Thyroid gland (tissue), 4 donors: ENCODE data around the gene SVIL. TPM values are rescaled to one million over a fixed set of nuclear protein-coding genes. Genes with fewer than 3 reads are reported as not detected.
A peak's percentile ranks its signal among the peaks of the same experiment; 100 is the strongest.
"Not testable (repeated sequence)": the region's sequence is repeated elsewhere in the genome, so short reads cannot be mapped to it uniquely, and the experiment has no call there.

Experiments
- DNase-seq, 2 donors: peaks; one replicate each; pipeline ENCODE4 v3.0.0-alpha.2; 2019
- H3K27ac ChIP-seq, 3 donors: fragments of 200-600 bp; sonication (generic); 1 replicate in 2 of 3; 2 replicates in 1 of 3; pipeline ENCODE4 v1.5.1; 2016 to 2019; ENCODE audit warnings: mild to moderate bottlenecking in 1 of 3, moderate library complexity in 1 of 3
- H3K27me3 ChIP-seq: fragments of 200-600 bp; sonication (generic); one replicate; pipeline ENCODE4 v1.5.1; 2019
- H3K36me3 ChIP-seq, 2 donors: fragments of 200-600 bp; sonication (generic); one replicate each; pipeline ENCODE4 v1.5.1; 2016 to 2019
- H3K4me1 ChIP-seq, 2 donors: fragments of 200-600 bp; sonication (generic); one replicate each; pipeline ENCODE4 v1.5.1; 2017 to 2019
- H3K4me3 ChIP-seq, 3 donors: fragments of 200-600 bp; sonication (generic); replicated peaks in 1 of 3; 1 replicate in 2 of 3; 2 replicates in 1 of 3; pipeline ENCODE4 v1.5.1; 2016; ENCODE audit warnings: mild to moderate bottlenecking in 1 of 3
- H3K9me3 ChIP-seq: fragments of 200-600 bp; sonication (generic); one replicate; pipeline ENCODE4 v1.5.1; 2017
- POLR2A ChIP-seq, 2 donors: fragments of 450-650 bp; IDR thresholded peaks; one replicate each; pipeline ENCODE4 v1.6.1; 2017; ENCODE audit warnings: antibody characterized with exemption in 2 of 2, mild to moderate bottlenecking in 2 of 2, moderate library complexity in 1 of 2
- WGBS, 2 donors: methylation state at CpG; one replicate each; pipeline ENCODE4 v1.1.5; 2017; 5-methylcytosine and 5-hydroxymethylcytosine counted together
- intact Hi-C: fragments of 100-400 bp; cut with DNase I; formaldehyde crosslinking; loops from one replicate; pipeline ENCODE4 v1.15.1; 2023
- total RNA-seq, 4 donors: library from RNA; depleted of rRNA; stranded (reverse); fragments of >200 nt; gene quantifications; one replicate each; pipeline ENCODE4 v1.2.3, GENCODE V29; 2016
- TF ChIP-seq, protein P1 (sequence below), 6 experiments: fragments of 200-600 bp in 3 of 6; fragments of 450-650 bp in 3 of 6; sonication (generic) in 3 of 6; IDR thresholded peaks; one replicate each; pipeline ENCODE4 v1.5.1; 2016 to 2019; ENCODE audit warnings: antibody characterized with exemption in 6 of 6, mild to moderate bottlenecking in 2 of 6, inconsistent platforms in 1 of 6, moderate library complexity in 1 of 6

SVIL gene
- total RNA-seq, 4 donors from 2014 or later = 59.9 to 211 (median 134) TPM

DNA sequence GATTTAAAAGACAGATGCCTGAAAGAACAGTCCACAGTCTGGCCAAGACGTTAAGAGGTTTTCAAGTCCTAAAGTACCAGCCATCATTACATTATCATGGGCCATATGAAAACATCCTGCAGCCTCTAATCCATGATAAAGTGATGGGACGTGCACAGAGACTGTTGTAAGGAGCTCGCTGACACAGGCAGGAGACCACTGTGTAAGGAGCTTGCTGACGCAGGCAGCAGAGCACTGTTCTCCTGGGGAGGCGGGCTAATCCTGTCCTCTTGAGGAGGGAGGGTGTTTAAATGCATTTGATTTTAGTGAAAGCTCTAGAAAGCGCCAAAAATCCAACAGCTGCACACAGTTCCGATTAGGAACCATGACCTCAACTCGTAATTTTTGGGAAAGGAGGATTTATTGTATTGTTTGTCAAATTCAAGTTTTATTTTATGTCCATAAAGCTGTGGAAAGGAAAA, 16.9 kb downstream of the SVIL start:
- 54 to 62% methylated on average over 8 of the region's 8 CpGs for WGBS, 2 donors
- no peak overlapping the region for H3K4me3 ChIP-seq
- H3K27me3 ChIP-seq = no peaks in the 10 kb centered on the region
- H3K27ac ChIP-seq = peak overlapping the region; percentile 75 to 88 (median 86)
- intact Hi-C loops = no loop called here
- TF ChIP-seq, protein P1, sequence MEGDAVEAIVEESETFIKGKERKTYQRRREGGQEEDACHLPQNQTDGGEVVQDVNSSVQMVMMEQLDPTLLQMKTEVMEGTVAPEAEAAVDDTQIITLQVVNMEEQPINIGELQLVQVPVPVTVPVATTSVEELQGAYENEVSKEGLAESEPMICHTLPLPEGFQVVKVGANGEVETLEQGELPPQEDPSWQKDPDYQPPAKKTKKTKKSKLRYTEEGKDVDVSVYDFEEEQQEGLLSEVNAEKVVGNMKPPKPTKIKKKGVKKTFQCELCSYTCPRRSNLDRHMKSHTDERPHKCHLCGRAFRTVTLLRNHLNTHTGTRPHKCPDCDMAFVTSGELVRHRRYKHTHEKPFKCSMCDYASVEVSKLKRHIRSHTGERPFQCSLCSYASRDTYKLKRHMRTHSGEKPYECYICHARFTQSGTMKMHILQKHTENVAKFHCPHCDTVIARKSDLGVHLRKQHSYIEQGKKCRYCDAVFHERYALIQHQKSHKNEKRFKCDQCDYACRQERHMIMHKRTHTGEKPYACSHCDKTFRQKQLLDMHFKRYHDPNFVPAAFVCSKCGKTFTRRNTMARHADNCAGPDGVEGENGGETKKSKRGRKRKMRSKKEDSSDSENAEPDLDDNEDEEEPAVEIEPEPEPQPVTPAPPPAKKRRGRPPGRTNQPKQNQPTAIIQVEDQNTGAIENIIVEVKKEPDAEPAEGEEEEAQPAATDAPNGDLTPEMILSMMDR (IDR thresholded peaks at IDR 0.05) = no peak
- no peak for TF ChIP-seq POLR2A (IDR thresholded peaks at IDR 0.05)
- DNase-seq = no peak
- H3K4me1 ChIP-seq = peaks cover 32 to 47% of the 10 kb centered on the region in 2 donors
- no peaks in the 10 kb centered on the region for H3K36me3 ChIP-seq
- no peaks in the 10 kb centered on the region for H3K9me3 ChIP-seq

DNA sequence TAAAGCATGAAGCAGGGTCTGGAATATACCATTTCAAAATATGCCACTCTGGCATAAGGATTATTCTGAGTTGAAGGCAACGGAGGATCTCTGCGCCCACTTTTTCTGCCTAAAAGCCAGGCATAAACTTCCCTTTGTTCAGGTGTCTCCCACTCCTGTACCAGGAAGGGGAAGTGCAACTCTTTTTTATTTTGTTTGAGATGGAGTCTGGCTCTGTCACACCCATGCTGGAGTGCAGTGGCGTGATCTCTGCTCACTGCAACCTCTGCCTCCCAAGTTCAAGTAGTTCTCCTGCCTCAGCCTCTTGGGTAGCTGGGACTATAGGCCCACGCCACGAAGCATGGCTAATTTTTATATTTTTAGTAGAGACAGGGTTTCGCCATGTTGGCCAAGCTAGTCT, 18.2 kb downstream of the SVIL start:
- Histone ChIP-seq H3K4me3 (no peak overlapping the region), H3K27me3 (no peaks in the 10 kb centered on the region), H3K4me1 (peaks cover 44 to 50% of the 10 kb centered on the region in 2 donors), H3K27ac (no peak overlapping the region), H3K9me3 (no peaks in the 10 kb centered on the region), H3K36me3 (no peaks in the 10 kb centered on the region)
- intact Hi-C loops = no loop called here
- WGBS, 2 donors = 96 to 99% methylated on average over 6 of the region's 6 CpGs
- no peak for DNase-seq
- TF ChIP-seq, protein P1 (IDR thresholded peaks at IDR 0.05) = no peak
- TF ChIP-seq POLR2A (IDR thresholded peaks at IDR 0.05) = no peak

DNA sequence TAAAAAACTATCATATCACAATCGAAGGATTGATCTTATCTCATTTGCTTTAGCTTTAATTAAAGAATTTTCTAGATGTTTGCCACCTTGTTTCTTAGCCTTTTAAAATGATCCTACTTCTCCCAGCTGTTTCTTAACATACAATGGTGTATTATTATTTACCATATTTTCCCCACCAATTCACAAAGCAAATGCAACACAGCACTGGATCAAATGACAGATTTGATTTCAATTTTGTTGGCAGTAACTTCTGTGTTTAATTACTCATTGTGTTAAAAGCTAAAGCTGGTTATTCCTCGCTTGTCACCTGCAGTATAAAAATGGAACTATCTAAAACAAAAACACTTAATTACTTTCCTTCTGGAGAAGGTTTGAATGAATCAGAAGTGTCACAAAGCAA, 19.6 kb downstream of the SVIL start:
- H3K4me3 ChIP-seq = no peak overlapping the region
- no peaks in the 10 kb centered on the region for H3K36me3 ChIP-seq
- no peak overlapping the region for H3K27ac ChIP-seq
- H3K4me1 ChIP-seq = peaks cover 46 to 49% of the 10 kb centered on the region in 2 donors
- no peak for DNase-seq
- WGBS, 2 donors = 84 to 86% methylated on average over 2 of the region's 2 CpGs
- intact Hi-C loops = no loop called here
- TF ChIP-seq, protein P1 (IDR thresholded peaks at IDR 0.05) = no peak
- no peak for TF ChIP-seq POLR2A (IDR thresholded peaks at IDR 0.05)
- no peaks in the 10 kb centered on the region for H3K9me3 ChIP-seq
- no peaks in the 10 kb centered on the region for H3K27me3 ChIP-seq

GRCh38 chr10:29614289-29614688, 20.5 kb downstream of the SVIL start:
- H3K4me1 ChIP-seq = peaks cover 46 to 50% of the 10 kb centered on the region in 2 donors
- H3K27me3 ChIP-seq, H3K36me3 ChIP-seq, H3K9me3 ChIP-seq, H3K27ac ChIP-seq, DNase-seq, intact Hi-C loops, H3K4me3 ChIP-seq: not testable (repeated sequence)
- 93 to 94% methylated on average over 1 of the region's 1 CpG for WGBS, 2 donors

DNA sequence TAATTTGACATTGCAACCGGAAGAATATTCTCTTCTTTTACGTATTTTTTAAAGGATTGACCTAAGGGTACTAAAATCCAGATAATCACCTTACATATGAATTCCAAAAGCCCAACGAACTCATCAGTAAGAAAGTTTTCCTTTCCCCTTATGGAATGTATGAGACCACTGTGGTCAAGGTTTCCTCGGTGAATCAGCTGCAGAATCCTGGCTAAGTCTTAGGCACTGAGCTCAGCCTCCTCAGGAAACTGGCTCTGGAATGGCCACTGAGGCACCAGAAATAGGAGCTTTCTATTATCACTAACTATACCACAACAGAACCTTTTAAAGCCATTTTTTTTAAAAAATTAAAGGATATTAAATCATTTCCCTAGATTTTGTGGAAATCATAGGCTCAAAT, 21.0 kb downstream of the SVIL start:
- Histone ChIP-seq H3K4me1 (peaks cover 41 to 46% of the 10 kb centered on the region in 2 donors), H3K9me3 (no peaks in the 10 kb centered on the region), H3K27me3 (no peaks in the 10 kb centered on the region), H3K4me3 (no peak overlapping the region), H3K36me3 (no peaks in the 10 kb centered on the region), H3K27ac (no peak overlapping the region)
- 92 to 96% methylated on average over 4 of the region's 4 CpGs for WGBS, 2 donors
- no peak for DNase-seq
- intact Hi-C loops = no loop called here
- TF ChIP-seq, protein P1 (IDR thresholded peaks at IDR 0.05) = no peak
- no peak for TF ChIP-seq POLR2A (IDR thresholded peaks at IDR 0.05)

DNA sequence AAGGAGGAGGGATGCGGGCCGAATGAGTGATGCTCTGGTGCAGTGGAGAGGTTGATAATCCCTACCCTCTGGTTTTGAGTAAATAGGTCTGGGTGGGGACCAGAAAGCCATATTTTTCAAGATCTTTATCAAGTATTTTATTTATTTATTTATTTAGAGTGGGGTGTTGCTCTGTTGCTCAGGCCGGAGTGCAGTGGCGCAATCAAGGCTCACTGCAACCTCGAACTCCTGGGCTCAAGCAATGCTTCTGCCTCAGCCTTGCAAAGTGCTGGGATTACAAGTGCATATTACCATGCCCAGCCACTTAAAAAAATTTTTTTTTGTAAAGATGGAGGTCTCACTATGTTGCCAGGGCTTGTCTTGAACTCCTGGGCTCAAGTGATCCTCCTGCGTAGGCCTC, 21.6 kb downstream of the SVIL start:
- no peaks in the 10 kb centered on the region for H3K9me3 ChIP-seq
- H3K4me3 ChIP-seq = no peak overlapping the region
- no peak overlapping the region for H3K27ac ChIP-seq
- no peaks in the 10 kb centered on the region for H3K27me3 ChIP-seq
- intact Hi-C loops = no loop called here
- 94 to 97% methylated on average over 6 of the region's 6 CpGs for WGBS, 2 donors
- H3K4me1 ChIP-seq = peaks cover 35 to 42% of the 10 kb centered on the region in 2 donors
- DNase-seq = no peak
- TF ChIP-seq, protein P1 (IDR thresholded peaks at IDR 0.05) = no peak
- no peak for TF ChIP-seq POLR2A (IDR thresholded peaks at IDR 0.05)
- H3K36me3 ChIP-seq = no peaks in the 10 kb centered on the region
